IPS-18c (cell line): ENCODE results near the gene TNS1.

Source experiments
- H3K4me3 ChIP-seq: 2 replicates; pipeline ENCODE4 v1.7.0; 2013; ENCODE audit warnings: low read depth, mild to moderate bottlenecking, low read length, moderate library complexity; ENCODE audit not compliant: insufficient read depth
- H3K9me3 ChIP-seq: one replicate; pipeline ENCODE4 v1.6.1; 2013; ENCODE audit warnings: mild to moderate bottlenecking, low read length, moderate library complexity; ENCODE audit not compliant: control insufficient read depth, insufficient read depth

TNS1 gene

GRCh38 chr2:217897816-217898806, 104.7 kb downstream of the TNS1 start:
- Histone ChIP-seq H3K9me3 (no peaks in the 10 kb centered on the region), H3K4me3 (no peak overlapping the region)

GRCh38 chr2:217897091-217897715, 105.6 kb downstream of the TNS1 start:
- peaks cover 3% of the 10 kb centered on the region for H3K9me3 ChIP-seq
- no peak overlapping the region for H3K4me3 ChIP-seq

GRCh38 chr2:217895070-217895635, 107.6 kb downstream of the TNS1 start:
- Histone ChIP-seq H3K4me3 (no peak overlapping the region), H3K9me3 (peaks cover 3% of the 10 kb centered on the region)

GRCh38 chr2:217893440-217893839, 109.4 kb downstream of the TNS1 start:
- Histone ChIP-seq H3K4me3 (no peak overlapping the region), H3K9me3 (peaks cover 3% of the 10 kb centered on the region)

GRCh38 chr2:217892560-217892959, 110.2 kb downstream of the TNS1 start:
- peaks cover 3% of the 10 kb centered on the region for H3K9me3 ChIP-seq

GRCh38 chr2:217890445-217890844, 112.3 kb downstream of the TNS1 start:
- Histone ChIP-seq H3K4me3 (no peak overlapping the region), H3K9me3 (peaks cover 3% of the 10 kb centered on the region)

More at GRCh38 chr2:217892560-217892959, 110.2 kb downstream of the TNS1 start:
- no peak overlapping the region for H3K4me3 ChIP-seq

- Histone ChIP-seq H3K4me3 (no peak overlapping the region), H3K9me3 (peaks cover 3% of the 10 kb centered on the region)
Observed at GRCh38 chr2:217889656-217890055, 113.1 kb downstream of the TNS1 start.

- H3K4me3 ChIP-seq = no peak overlapping the region
- peaks cover 3% of the 10 kb centered on the region for H3K9me3 ChIP-seq
Observed at GRCh38 chr2:217887841-217888701, 114.7 kb downstream of the TNS1 start.

- Histone ChIP-seq H3K9me3 (no peaks in the 10 kb centered on the region), H3K4me3 (no peak overlapping the region)
Observed at GRCh38 chr2:217886720-217887309, 116.0 kb downstream of the TNS1 start.

GRCh38 chr2:217886091-217886490, 116.7 kb downstream of the TNS1 start:
- Histone ChIP-seq H3K4me3 (no peak overlapping the region), H3K9me3 (no peaks in the 10 kb centered on the region)

- H3K9me3 ChIP-seq = no peaks in the 10 kb centered on the region
- no peak overlapping the region for H3K4me3 ChIP-seq
Observed at GRCh38 chr2:217884985-217885384, 117.8 kb downstream of the TNS1 start.

- H3K4me3 ChIP-seq = no peak overlapping the region
- H3K9me3 ChIP-seq = no peaks in the 10 kb centered on the region
Observed at GRCh38 chr2:217880891-217881290, 121.9 kb downstream of the TNS1 start.

GRCh38 chr2:217880287-217880889, 122.4 kb downstream of the TNS1 start:
- Histone ChIP-seq H3K9me3 (no peaks in the 10 kb centered on the region), H3K4me3 (no peak overlapping the region)

- Histone ChIP-seq H3K4me3 (no peak overlapping the region), H3K9me3 (no peaks in the 10 kb centered on the region)
Observed at GRCh38 chr2:217878915-217879590, 123.7 kb downstream of the TNS1 start.

- Histone ChIP-seq H3K4me3 (no peak overlapping the region), H3K9me3 (no peaks in the 10 kb centered on the region)
Observed at GRCh38 chr2:217877866-217878265, 124.9 kb downstream of the TNS1 start.

GRCh38 chr2:217876253-217876570, 126.6 kb downstream of the TNS1 start:
- Histone ChIP-seq H3K4me3 (no peak overlapping the region), H3K9me3 (no peaks in the 10 kb centered on the region)
